ENCODE measurements around the gene TXNDC2. TPM values are rescaled to one million over a fixed set of nuclear protein-coding genes. Genes with fewer than 3 reads are reported as not detected.
"Not testable (repeated sequence)": the region's sequence is repeated elsewhere in the genome, so short reads cannot be mapped to it uniquely, and the experiment has no call there.

The TXNDC2 gene
- total RNA-seq, 1 experiment from 2014 or later, result 0.28 TPM

- Histone ChIP-seq H3K56ac (ENCODE audit: insufficient read length, low read depth, low read length) (no peak overlapping the region), H2BK5ac (ENCODE audit: insufficient read length, low read length) (no peak overlapping the region), H4K5ac (ENCODE audit: insufficient read length, low read depth, low read length) (no peak overlapping the region), H2BK120ac (ENCODE audit: low read depth, low read length, poor library complexity, severe bottlenecking) (no peak overlapping the region), H3K14ac (ENCODE audit: insufficient read depth, low read length) (no peak overlapping the region), H2BK20ac (ENCODE audit: low read depth, low read length, poor library complexity, severe bottlenecking) (no peak overlapping the region), H3K23me2 (ENCODE audit: insufficient read length, low read depth, low read length, poor library complexity, severe bottlenecking) (no peaks in the 10 kb centered on the region), H3K79me2 (ENCODE audit: insufficient read depth, low read length) (no peaks in the 10 kb centered on the region), H3K4me1 (ENCODE audit: insufficient read depth, low read length) (peaks cover 3% of the 10 kb centered on the region; the same call in 1 of the 2 replicates), H4K20me1 (ENCODE audit: control insufficient read depth, insufficient read depth, insufficient read length) (no peaks in the 10 kb centered on the region), H3K27ac (ENCODE audit: insufficient read length, low read depth, low read length) (no peak overlapping the region), H3K23ac (ENCODE audit: insufficient read length, low read depth, low read length) (no peak overlapping the region), H3K27me3 (ENCODE audit: insufficient read depth, low read length) (no peaks in the 10 kb centered on the region), H3K9ac (ENCODE audit: extremely low read depth, insufficient read length, low read length) (no peak overlapping the region), H3K4me2 (ENCODE audit: insufficient read depth, insufficient read length, low read length) (no peak overlapping the region), H3K18ac (ENCODE audit: insufficient read length, low read depth, low read length) (no peak overlapping the region), H2BK12ac (ENCODE audit: insufficient read length, low read depth, low read length) (no peak overlapping the region), H3K79me1 (ENCODE audit: insufficient read depth, low read depth, low read length, poor library complexity, severe bottlenecking) (no peaks in the 10 kb centered on the region), H4K8ac (replicated peaks; ENCODE audit: insufficient read length, low read depth, low read length) (no peak overlapping the region), H2AK5ac (ENCODE audit: insufficient read length, low read length) (no peak overlapping the region), H3K9me3 (ENCODE audit: control insufficient read depth, low read depth, low read length) (no peaks in the 10 kb centered on the region), H3K4ac (ENCODE audit: low read depth, low read length) (no peak overlapping the region), H4K91ac (ENCODE audit: insufficient read length, low read depth, low read length) (no peak overlapping the region), H2BK15ac (ENCODE audit: low read depth, low read length) (no peak overlapping the region), H3T11ph (ENCODE audit: low read length) (no peak overlapping the region), H2AFZ (ENCODE audit: low read length) (no peak overlapping the region)
- Mint-ChIP-seq H3K27ac (no peak overlapping the region), H3K27me3 (ENCODE audit: low read depth) (no peaks in the 10 kb centered on the region), H3K9me3 (peaks cover 0 to 3% of the 10 kb centered on the region in 2 experiments; a peak in 1 of 5 replicates), H3K4me3 (no peak overlapping the region), H3K4me1 (peaks cover 11 to 16% of the 10 kb centered on the region in 2 experiments), H3K36me3 (ENCODE audit: insufficient read depth in 1 of 3, low read depth in 3 of 3) (no peaks in the 10 kb centered on the region)
- no peak for DNase-seq
- no peak for TF ChIP-seq CTCF (conservative IDR thresholded peaks at IDR 0.05)
- no CpG with 5 or more reads among the region's 11 CpGs for WGBS (ENCODE audit: extremely low coverage, insufficient read length, low lambda C conversion rate)
Observed at GRCh38 chr18:9898792-9899549, 13.2 kb downstream of the TXNDC2 start.

GRCh38 chr18:9899550-9899930 is 13.8 kb downstream of the TXNDC2 start:
- not testable (repeated sequence) for H3K4me3 Mint-ChIP-seq; H3K9ac ChIP-seq (ENCODE audit: extremely low read depth, insufficient read length, low read length); H2BK12ac ChIP-seq (ENCODE audit: insufficient read length, low read depth, low read length); H2BK20ac ChIP-seq (ENCODE audit: low read depth, low read length, poor library complexity, severe bottlenecking); H3K23ac ChIP-seq (ENCODE audit: insufficient read length, low read depth, low read length); H3K27ac Mint-ChIP-seq; H3K36me3 Mint-ChIP-seq (ENCODE audit: insufficient read depth in 1 of 3, low read depth in 3 of 3); H3K18ac ChIP-seq (ENCODE audit: insufficient read length, low read depth, low read length); H4K8ac ChIP-seq (replicated peaks; ENCODE audit: insufficient read length, low read depth, low read length); H3K4ac ChIP-seq (ENCODE audit: low read depth, low read length); H3K4me1 ChIP-seq (ENCODE audit: insufficient read depth, low read length); H4K91ac ChIP-seq (ENCODE audit: insufficient read length, low read depth, low read length); H3K27me3 Mint-ChIP-seq (ENCODE audit: low read depth); DNase-seq; H3K79me2 ChIP-seq (ENCODE audit: insufficient read depth, low read length); H3K9me3 ChIP-seq (ENCODE audit: control insufficient read depth, low read depth, low read length); H3K27me3 ChIP-seq (ENCODE audit: insufficient read depth, low read length); H3K4me2 ChIP-seq (ENCODE audit: insufficient read depth, insufficient read length, low read length); H2BK5ac ChIP-seq (ENCODE audit: insufficient read length, low read length); H3K79me1 ChIP-seq (ENCODE audit: insufficient read depth, low read depth, low read length, poor library complexity, severe bottlenecking); H2BK15ac ChIP-seq (ENCODE audit: low read depth, low read length); H3K56ac ChIP-seq (ENCODE audit: insufficient read length, low read depth, low read length); H4K20me1 ChIP-seq (ENCODE audit: control insufficient read depth, insufficient read depth, insufficient read length); H2BK120ac ChIP-seq (ENCODE audit: low read depth, low read length, poor library complexity, severe bottlenecking); H2AK5ac ChIP-seq (ENCODE audit: insufficient read length, low read length); H3K23me2 ChIP-seq (ENCODE audit: insufficient read length, low read depth, low read length, poor library complexity, severe bottlenecking); H3T11ph ChIP-seq (ENCODE audit: low read length); H2AFZ ChIP-seq (ENCODE audit: low read length); H3K14ac ChIP-seq (ENCODE audit: insufficient read depth, low read length); H3K27ac ChIP-seq (ENCODE audit: insufficient read length, low read depth, low read length); H3K9me3 Mint-ChIP-seq; H4K5ac ChIP-seq (ENCODE audit: insufficient read length, low read depth, low read length)
- H3K4me1 Mint-ChIP-seq, result peaks cover 11 to 16% of the 10 kb centered on the region in 2 experiments
- no CpG with 5 or more reads among the region's 1 CpG for WGBS (ENCODE audit: extremely low coverage, insufficient read length, low lambda C conversion rate)

Data from H9 (cell line).